Activated CD8-positive, alpha-beta T cell treated with anti-CD3 and anti-CD28 coated beads, Interleukin-2, amount 10 ng/mL, durations not matched to agents 7 days and 5 days (primary cell): ENCODE measurements around the gene VOPP1. TPM values are rescaled to one million over a fixed set of nuclear protein-coding genes. Genes with fewer than 3 reads are reported as not detected.
A peak's percentile ranks its signal among the peaks of the same experiment; 100 is the strongest.
"Not testable (repeated sequence)": the region's sequence is repeated elsewhere in the genome, so short reads cannot be mapped to it uniquely, and the experiment has no call there.

Experiments used
- ATAC-seq: fragments of 150-1000 bp; cut with Tn5 transposase; one replicate; pipeline ENCODE4 v1.10.0; 2021; ENCODE audit warnings: moderate library complexity
- CTCF ChIA-PET: fragments of 350-600 bp; sonication (Branson Sonifier 250); formaldehyde crosslinking; loops from one replicate; lab custom pipeline; 2021; ENCODE audit warnings: antibody characterized with exemption; lab: Charles Lee
- POLR2A ChIA-PET: fragments of 350-600 bp; sonication (Branson Sonifier 250); formaldehyde crosslinking; loops from one replicate; lab custom pipeline; 2021; ENCODE audit warnings: antibody characterized with exemption; lab: Charles Lee
- DNase-seq: peaks from one replicate; pipeline ENCODE4 v3.0.0-alpha.2; 2020
- H3K27ac Mint-ChIP-seq: one replicate; pipeline ENCODE4 v1.8.0; 2021; ENCODE audit warnings: mild to moderate bottlenecking, mixed read lengths
- H3K27me3 Mint-ChIP-seq: one replicate; pipeline ENCODE4 v1.8.0; 2021; ENCODE audit warnings: low read depth, mixed read lengths
- H3K36me3 Mint-ChIP-seq: one replicate; pipeline ENCODE4 v1.8.0; 2021; ENCODE audit warnings: low read depth, mixed read lengths
- H3K4me1 Mint-ChIP-seq: one replicate; pipeline ENCODE4 v1.8.0; 2021; ENCODE audit warnings: low read depth, mixed read lengths
- H3K4me3 Mint-ChIP-seq: one replicate; pipeline ENCODE4 v1.8.0; 2021; ENCODE audit warnings: mild to moderate bottlenecking, mixed read lengths
- H3K9me3 Mint-ChIP-seq: one replicate; pipeline ENCODE4 v1.8.0; 2022; ENCODE audit warnings: mixed read lengths; ENCODE audit not compliant: insufficient read depth
- total RNA-seq, 2 experiments: library from RNA; stranded (reverse); gene quantifications; one replicate each; pipeline ENCODE4 v1.2.3, GENCODE V29; 2021

Gene VOPP1
- total RNA-seq, 2 experiments from 2014 or later: 44.5 to 45.3 TPM

DNA sequence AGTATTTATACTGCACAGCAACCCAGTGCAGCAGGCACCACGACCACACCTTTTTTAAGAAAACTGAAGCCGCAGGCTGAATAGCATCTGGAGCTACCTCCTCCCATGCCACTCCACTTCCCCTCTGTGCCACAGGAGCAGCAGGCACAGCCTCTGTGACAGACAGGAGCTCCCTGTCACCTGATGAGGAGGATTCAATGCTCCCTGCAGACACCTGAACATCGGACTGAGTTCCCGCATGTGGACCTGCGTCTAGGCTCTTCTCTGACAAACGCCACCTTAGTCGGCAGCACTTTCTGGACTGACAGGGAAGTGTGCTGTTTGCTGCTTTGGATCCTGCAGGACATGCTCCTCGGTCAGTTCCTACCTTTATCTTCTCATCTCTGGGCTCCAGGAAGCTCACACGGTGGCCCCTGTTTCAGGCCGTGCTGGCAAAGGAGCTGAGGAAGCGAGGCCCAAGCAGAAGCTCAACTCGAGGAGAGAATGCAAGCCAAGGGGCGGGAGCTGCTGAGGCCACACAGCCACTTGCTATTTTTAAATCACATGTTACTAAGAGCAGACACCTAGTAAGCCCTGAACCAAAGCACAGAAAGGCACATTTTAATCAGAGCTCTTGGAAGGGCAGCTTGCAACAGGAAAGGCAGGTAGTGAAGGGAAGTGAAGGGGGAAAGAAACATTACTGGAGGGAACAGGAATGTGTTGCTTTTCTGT, 56.6 kb downstream of the VOPP1 start:
- POLR2A ChIA-PET: interaction anchor here (1.0 to 1.5 kb wide), 2 partner anchors 17 to 46 kb away, joined by 3 to 4 read pairs; no protein-coding TSS in a partner anchor
- DNase-seq: no peak
- Mint-ChIP-seq H3K27me3 (no peaks in the 10 kb centered on the region), H3K36me3 (peaks cover 29% of the 10 kb centered on the region), H3K27ac (no peak overlapping the region), H3K9me3 (no peaks in the 10 kb centered on the region), H3K4me1 (peaks cover 15% of the 10 kb centered on the region), H3K4me3 (no peak overlapping the region)
- CTCF ChIA-PET: interaction anchor here (0.6 to 1.6 kb wide), 5 partner anchors 8 to 82 kb away, joined by 3 to 5 read pairs (median 3); no protein-coding TSS in a partner anchor
- peak; percentile 44 for ATAC-seq

DNA sequence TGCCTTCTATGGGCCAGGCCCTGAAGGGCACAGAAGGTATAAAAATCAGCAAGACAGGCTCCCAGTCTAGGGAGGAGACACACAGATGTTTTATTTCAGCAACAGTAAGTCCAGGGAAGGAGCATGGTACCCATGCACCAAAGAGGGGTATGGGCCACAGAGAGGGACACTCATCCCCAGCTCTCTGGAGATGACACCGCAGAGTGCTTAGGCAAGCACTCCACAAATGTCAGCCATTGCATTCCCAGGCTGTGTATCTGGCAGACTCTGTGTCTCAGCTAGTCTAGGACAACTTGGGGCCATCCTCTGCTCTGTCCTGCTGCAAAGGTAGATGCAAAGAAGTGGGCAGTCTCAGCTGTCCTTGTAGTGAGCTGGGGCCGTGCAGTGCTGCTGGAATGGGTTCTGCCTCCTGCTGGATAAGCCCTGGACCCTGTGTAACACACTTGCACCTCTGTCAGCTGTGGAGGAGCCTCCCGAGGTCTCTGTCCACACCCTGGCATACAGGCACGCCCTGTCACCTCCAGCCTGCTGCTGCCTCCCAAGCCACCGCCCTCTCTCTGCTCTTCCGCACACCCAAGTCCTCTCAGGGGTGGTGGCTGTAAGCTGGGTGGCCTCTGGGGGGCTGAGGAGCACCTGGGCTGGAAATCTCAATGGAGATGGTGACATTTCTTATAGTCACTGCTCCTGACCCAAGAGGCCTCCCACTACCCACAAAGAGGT, 57.6 kb downstream of the VOPP1 start:
- POLR2A ChIA-PET: interaction anchor here (0.6 to 1.5 kb wide), 4 partner anchors 18 to 58 kb away, joined by 3 to 4 read pairs (median 3); partner anchors contain the start of gene VOPP1
- no peak overlapping the region for H3K4me3 Mint-ChIP-seq
- no peak overlapping the region for H3K27ac Mint-ChIP-seq
- H3K27me3 Mint-ChIP-seq: no peaks in the 10 kb centered on the region
- CTCF ChIA-PET: interaction anchor here (1.0 to 1.6 kb wide), 3 partner anchors 9 to 18 kb away, joined by 3 to 5 read pairs (median 3); no protein-coding TSS in a partner anchor
- H3K4me1 Mint-ChIP-seq: peaks cover 15% of the 10 kb centered on the region
- H3K36me3 Mint-ChIP-seq: peaks cover 29% of the 10 kb centered on the region
- no peaks in the 10 kb centered on the region for H3K9me3 Mint-ChIP-seq
- ATAC-seq: no peak
- no peak for DNase-seq

DNA sequence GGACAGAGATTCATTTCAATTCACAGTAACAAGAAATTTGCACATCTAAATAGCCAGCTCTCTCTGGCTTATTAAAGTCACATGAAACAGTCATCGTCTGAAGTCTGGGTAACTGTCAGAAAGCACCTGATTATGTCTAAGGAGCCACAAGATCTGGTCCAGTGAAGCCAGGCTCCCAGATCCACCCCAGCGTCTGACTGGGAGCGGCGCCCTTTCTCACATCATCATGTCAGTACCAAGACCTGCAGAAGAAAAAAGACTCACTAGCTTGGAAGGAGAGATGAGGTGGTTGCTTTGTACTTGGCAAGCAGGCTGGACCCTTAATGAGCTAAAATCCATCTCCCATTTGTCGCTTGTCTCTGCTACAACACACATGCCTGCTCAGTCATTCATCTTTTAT, 58.4 kb downstream of the VOPP1 start:
- Mint-ChIP-seq H3K36me3 (peaks cover 21% of the 10 kb centered on the region), H3K4me3 (no peak overlapping the region), H3K9me3 (no peaks in the 10 kb centered on the region), H3K4me1 (peaks cover 15% of the 10 kb centered on the region), H3K27ac (no peak overlapping the region), H3K27me3 (no peaks in the 10 kb centered on the region)
- ChIA-PET POLR2A (interaction anchor here (0.6 to 1.0 kb wide), 3 partner anchors 10 to 59 kb away, joined by 3 to 5 read pairs (median 3); partner anchors contain the start of gene VOPP1), CTCF (interaction anchor here (1.3 kb wide), 1 partner anchor 10 kb away, joined by 3 read pairs; no protein-coding TSS in a partner anchor)
- ATAC-seq (no peak), DNase-seq (no peak)

DNA sequence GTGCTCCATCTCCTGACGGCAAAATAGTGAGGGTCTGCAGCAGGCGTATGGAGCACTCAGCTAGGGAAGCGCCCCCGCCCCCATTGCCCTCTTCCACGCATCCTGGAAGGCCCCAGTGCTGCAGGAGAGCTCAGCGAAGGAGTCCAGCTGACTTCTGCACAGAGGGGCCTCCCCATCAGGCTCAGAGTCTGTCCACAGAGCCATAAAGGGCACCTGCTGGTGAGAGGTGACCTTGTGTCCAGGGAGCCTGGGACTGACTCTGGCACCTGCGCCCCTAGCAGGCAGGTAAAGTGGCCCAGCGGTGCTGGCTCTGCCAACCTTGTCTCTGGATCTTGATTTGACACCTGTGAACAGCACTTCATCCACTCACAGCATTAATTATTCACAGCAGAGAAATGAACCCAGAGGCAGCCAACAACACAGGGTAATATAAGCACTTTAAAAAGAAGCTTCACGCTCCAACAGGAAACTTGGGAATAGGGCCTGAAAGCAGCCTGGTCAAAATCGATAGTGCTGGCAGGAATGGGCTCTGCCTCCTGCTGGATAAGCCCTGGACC, 59.6 kb downstream of the VOPP1 start:
- ATAC-seq (no peak), DNase-seq (no peak)
- H3K4me3 Mint-ChIP-seq: no peak overlapping the region
- no peaks in the 10 kb centered on the region for H3K9me3 Mint-ChIP-seq
- H3K4me1 Mint-ChIP-seq: peaks cover 12% of the 10 kb centered on the region
- POLR2A ChIA-PET: interaction anchor here (0.6 to 1.0 kb wide), 3 partner anchors 11 to 452 kb away, joined by 3 to 5 read pairs (median 3); no protein-coding TSS in a partner anchor
- H3K27ac Mint-ChIP-seq: no peak overlapping the region
- CTCF ChIA-PET: no interaction called here
- peaks cover 12% of the 10 kb centered on the region for H3K36me3 Mint-ChIP-seq
- H3K27me3 Mint-ChIP-seq: no peaks in the 10 kb centered on the region

DNA sequence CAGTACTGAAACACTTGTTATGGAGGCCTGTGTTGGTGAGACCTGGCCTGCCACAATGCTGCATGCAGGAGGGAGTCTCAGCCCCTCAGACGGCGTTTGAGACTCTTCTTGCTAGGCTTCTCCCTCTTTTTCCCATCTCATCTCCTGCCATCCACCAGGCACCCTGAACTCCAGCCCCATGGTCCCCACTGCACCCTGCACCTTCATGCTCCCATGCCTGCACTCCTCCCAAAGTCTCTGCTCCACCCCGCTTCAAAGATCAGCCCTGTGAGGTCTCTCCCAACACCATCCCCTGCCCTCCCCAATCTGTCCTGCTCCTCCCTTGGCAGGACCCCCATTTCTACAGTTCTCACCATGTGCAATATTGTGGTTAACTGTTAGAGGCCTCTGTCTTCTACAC, 61.7 kb downstream of the VOPP1 start:
- Mint-ChIP-seq H3K27me3 (no peaks in the 10 kb centered on the region), H3K36me3 (peaks cover 9% of the 10 kb centered on the region), H3K9me3 (no peaks in the 10 kb centered on the region), H3K4me1 (peaks cover under 1% of the 10 kb centered on the region), H3K27ac (no peak overlapping the region), H3K4me3 (no peak overlapping the region)
- no peak for DNase-seq
- ChIA-PET CTCF (no interaction called here), POLR2A (no interaction called here)
- no peak for ATAC-seq

DNA sequence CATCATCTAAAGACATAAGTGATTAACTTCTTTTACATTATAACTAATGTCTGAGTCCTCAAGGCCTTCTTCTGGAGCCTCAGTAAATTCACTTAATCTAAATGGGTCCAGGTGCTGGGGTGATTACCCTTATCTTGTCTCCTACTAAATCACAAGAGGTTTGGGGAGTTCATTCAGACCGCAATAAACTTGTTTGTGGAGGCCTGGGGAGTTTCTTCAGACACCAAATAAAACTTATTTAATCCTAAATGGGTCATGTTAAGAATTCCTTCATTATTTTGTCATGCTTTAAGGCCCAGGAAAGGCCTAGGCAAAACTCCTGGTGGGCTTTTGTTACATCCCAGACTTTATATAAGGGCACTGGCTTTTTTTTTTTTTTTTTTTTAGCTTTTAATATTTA, 62.1 kb downstream of the VOPP1 start:
- DNase-seq, H3K27me3 Mint-ChIP-seq, POLR2A ChIA-PET, ATAC-seq, H3K4me1 Mint-ChIP-seq, H3K36me3 Mint-ChIP-seq, H3K27ac Mint-ChIP-seq, H3K4me3 Mint-ChIP-seq, H3K9me3 Mint-ChIP-seq, CTCF ChIA-PET: not testable (repeated sequence)

DNA sequence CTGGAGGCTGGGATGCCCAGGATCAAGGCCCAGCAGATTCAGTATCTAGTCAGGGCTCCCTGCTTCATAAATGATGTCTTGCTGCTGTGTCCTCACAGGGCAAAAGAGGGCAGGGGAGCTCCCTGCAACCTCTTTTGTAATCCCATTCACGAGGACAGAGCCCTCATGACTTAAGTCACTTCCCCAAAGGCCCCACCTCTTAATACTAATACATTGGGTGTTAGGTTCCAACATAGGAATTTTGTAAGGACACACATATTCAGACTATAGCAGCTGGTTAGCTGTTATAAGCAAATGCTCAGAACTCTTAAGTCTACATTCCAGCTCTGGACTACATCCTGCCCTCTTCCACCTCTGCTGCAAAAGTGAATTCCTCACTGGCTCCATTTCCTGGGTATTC, 63.0 kb downstream of the VOPP1 start:
- H3K27ac Mint-ChIP-seq: no peak overlapping the region

DNA sequence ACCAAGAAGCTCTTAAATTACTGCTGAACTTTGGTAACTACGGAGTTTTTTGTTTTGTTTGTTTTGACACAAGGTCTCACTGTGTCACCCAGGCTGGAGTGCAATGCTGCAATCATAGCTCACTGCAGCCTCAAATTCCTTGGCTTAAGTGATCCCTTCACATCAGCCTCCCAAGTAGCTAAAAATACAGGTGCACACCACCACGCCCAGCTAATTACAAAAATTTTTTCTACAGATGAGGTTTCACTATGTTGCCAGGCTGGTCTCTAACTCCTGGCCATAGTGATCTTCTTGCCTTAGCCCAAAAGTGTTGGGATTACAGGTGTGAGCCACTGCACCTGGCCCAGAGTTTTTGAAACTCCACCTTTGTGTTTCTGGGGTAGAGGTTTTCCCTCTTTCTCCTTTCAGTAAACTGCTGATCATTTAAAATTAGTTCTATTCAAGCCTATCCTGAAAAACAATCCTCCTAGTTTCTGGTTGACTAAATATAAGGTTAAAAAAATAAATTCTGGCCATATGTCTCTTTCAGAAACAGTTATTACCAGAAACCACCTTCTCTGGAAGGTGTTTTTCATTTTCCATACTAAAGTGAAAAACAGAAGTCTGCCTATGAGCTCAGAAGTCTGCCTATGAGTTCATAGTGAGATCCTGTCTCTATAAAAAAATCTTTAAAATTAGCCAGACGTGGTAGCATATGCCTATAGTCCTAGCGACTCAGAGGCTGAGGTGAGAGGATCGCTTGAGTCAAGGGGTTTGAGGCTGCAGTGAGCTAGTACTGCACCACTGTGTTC, 63.9 kb downstream of the VOPP1 start:
- Mint-ChIP-seq H3K27me3 (no peaks in the 10 kb centered on the region), H3K4me3 (no peak overlapping the region), H3K27ac (no peak overlapping the region), H3K4me1 (no peaks in the 10 kb centered on the region), H3K36me3 (peaks cover 11% of the 10 kb centered on the region), H3K9me3 (no peaks in the 10 kb centered on the region)
- no peak for ATAC-seq
- ChIA-PET POLR2A (no interaction called here), CTCF (no interaction called here)
- DNase-seq: no peak

More for the DNA sequence above, 63.0 kb downstream of the VOPP1 start:
- Mint-ChIP-seq H3K9me3 (no peaks in the 10 kb centered on the region), H3K4me1 (no peaks in the 10 kb centered on the region), H3K4me3 (no peak overlapping the region), H3K36me3 (peaks cover 9% of the 10 kb centered on the region), H3K27me3 (no peaks in the 10 kb centered on the region)
- POLR2A ChIA-PET: no interaction called here
- CTCF ChIA-PET: no interaction called here
- no peak for ATAC-seq
- no peak for DNase-seq

DNA sequence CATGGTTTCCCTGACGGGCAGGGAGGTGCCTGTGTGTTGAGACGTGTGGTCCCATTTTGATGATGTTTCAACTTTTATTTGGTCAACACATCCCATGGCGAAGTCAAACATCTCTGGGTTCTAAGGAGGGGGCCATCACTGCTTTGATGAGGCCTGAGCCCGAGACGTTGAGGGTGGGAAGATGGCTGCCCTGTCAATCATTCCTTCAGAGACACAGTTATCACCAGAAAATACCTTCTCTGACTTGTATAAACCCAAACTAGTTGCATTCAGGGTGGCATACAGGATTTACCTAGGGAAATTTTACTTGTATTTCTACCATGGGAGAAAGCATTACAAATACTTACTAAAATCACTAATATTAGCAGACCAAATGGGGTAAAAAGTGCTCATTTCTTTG, 64.6 kb downstream of the VOPP1 start:
- CTCF ChIA-PET: no interaction called here
- Mint-ChIP-seq H3K36me3 (peaks cover 8% of the 10 kb centered on the region), H3K27ac (no peak overlapping the region)

DNA sequence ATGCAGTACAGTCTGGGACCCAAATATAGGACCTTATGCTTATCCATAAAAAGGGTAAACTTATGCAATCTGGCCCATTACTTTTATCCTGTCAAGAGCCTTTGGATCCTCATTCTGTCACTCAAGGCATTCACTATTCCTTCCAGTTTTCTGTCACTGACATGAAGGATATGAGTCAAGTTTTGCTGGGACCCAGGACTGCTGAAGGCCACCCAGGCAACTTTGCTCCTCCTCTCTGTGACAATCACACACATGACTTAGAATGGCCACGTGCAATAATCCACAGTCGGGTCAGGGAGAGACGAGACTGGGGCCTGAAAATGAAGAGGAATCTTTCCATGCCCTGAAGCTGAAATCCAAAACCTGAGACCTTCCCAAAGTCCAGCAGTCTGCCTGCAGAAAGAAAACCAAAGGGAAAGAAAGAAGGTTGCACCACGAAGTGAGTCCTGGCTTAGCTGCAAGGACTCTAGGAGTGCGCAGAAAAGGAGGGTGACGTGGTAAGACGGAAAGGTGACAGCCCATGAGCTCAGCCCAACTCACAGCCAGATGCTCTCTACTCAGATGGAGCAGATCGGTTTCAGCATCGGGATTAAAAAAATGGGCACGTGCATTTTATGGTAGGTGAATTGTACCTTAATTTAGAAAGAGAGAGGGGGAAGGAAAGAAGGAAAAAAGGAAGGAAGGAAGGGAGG, 67.2 kb downstream of the VOPP1 start:
- POLR2A ChIA-PET: no interaction called here
- Mint-ChIP-seq H3K4me3 (no peak overlapping the region), H3K36me3 (peaks cover 8% of the 10 kb centered on the region), H3K4me1 (no peaks in the 10 kb centered on the region), H3K27ac (peak overlapping the region; percentile 32), H3K27me3 (no peaks in the 10 kb centered on the region), H3K9me3 (no peaks in the 10 kb centered on the region)
- DNase-seq (no peak), ATAC-seq (no peak)
- CTCF ChIA-PET: no interaction called here

More for the DNA sequence above, 64.6 kb downstream of the VOPP1 start:
- POLR2A ChIA-PET: no interaction called here
- ATAC-seq (no peak), DNase-seq (no peak)
- Mint-ChIP-seq H3K27me3 (no peaks in the 10 kb centered on the region), H3K4me3 (no peak overlapping the region), H3K4me1 (no peaks in the 10 kb centered on the region), H3K9me3 (no peaks in the 10 kb centered on the region)
